ENCODE data around the gene ATP2C2.

GRCh38 chr16:84323606-84324005, 44.7 kb upstream of the ATP2C2 start:
- TF ChIP-seq POLR2A (IDR thresholded peaks at IDR 0.05; ENCODE audit: low read length): no peak
- no peak for TF ChIP-seq GATA1 (IDR thresholded peaks at IDR 0.05; ENCODE audit: low read depth, low read length)
